Fibroblast of villous mesenchyme (primary cell): Measurements from ENCODE around the gene GOSR2. TPM values are rescaled to one million over a fixed set of nuclear protein-coding genes. Genes with fewer than 3 reads are reported as not detected.

Experiments used
- DNase-seq: peaks from one replicate; pipeline ENCODE4 v3.0.0-alpha.2; 2010; ENCODE audit warnings: low read depth
- H3K4me3 ChIP-seq: 2 replicates; pipeline ENCODE4 v1.5.1; 2011; ENCODE audit warnings: low read depth, mild to moderate bottlenecking, low read length
- total RNA-seq: library from RNA; depleted of rRNA; stranded (reverse); fragments of >200 nt; gene quantifications from 2 replicates; pipeline ENCODE4 v1.2.3, GENCODE V29; 2012
- TF ChIP-seq, protein P1 (sequence below): IDR thresholded peaks from 2 replicates; pipeline ENCODE4 v1.5.1; 2012; ENCODE audit warnings: low read depth, mild to moderate bottlenecking, low read length; ENCODE audit not compliant: insufficient read depth

The GOSR2 gene
- total RNA-seq, 1 donor: 65.6 TPM

DNA sequence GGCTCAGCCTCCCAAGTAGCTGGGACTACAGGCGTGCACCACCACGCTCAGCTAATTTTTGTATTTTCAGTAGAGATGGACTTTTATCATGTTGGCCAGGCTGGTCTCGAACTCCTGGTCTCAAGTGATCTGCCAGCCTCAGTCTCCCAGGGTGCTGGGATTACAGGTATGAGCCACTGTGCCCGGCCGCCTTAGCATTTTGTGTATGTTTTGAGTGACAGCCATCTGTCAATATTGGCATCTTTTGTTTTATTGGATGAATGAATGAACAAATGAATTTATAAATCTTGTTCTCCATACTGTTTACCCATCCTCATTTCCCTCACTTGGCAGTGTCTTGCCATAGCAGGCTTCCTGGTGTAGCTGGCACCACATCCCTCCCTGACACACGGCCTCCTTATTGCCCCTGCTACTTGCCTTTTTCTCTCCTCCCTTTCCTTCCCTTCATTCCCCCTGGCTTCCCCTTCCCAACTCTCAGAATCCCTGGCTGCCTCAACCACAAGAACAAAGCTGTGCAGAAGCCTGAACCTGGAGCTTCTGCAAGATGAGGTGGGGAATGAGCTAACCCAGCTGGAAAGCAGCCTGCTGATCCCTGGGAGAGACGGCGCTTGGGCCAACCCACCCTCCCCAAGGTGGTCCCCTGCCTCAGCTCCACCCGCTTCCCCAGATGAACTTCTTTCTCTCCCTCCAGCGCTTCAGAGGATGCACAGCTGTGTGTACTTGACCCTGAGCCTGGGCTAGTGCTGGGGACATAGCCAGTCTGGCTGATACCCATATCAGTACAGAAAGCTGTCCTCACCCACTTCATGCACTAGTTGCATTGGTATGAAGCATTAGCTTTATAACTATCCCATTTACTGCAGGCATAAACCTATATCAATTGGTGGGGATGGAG lies 37.3 kb upstream of the GOSR2 start:
- TF ChIP-seq, protein P1, sequence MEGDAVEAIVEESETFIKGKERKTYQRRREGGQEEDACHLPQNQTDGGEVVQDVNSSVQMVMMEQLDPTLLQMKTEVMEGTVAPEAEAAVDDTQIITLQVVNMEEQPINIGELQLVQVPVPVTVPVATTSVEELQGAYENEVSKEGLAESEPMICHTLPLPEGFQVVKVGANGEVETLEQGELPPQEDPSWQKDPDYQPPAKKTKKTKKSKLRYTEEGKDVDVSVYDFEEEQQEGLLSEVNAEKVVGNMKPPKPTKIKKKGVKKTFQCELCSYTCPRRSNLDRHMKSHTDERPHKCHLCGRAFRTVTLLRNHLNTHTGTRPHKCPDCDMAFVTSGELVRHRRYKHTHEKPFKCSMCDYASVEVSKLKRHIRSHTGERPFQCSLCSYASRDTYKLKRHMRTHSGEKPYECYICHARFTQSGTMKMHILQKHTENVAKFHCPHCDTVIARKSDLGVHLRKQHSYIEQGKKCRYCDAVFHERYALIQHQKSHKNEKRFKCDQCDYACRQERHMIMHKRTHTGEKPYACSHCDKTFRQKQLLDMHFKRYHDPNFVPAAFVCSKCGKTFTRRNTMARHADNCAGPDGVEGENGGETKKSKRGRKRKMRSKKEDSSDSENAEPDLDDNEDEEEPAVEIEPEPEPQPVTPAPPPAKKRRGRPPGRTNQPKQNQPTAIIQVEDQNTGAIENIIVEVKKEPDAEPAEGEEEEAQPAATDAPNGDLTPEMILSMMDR: no peak
- DNase-seq: no peak

DNA sequence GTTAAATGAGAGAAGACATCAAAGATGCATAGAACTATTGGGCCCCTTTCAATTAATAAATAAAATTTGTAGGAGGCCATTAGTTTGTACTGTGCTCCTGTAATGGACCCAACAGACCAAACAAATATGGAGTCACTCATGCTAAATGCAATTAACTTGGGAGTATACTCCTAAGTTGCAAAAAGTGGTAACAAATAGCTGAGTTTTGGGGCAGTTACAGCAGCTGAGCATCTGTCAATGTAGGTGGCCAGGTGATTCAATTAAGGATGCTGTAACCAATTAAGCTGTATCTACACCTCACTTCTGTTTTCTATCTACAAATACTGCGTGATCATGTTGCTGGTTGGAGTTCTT lies 36.7 kb upstream of the GOSR2 start:
- TF ChIP-seq, protein P1: no peak
- H3K4me3 ChIP-seq: no peak overlapping the region
- DNase-seq: no peak

More for the DNA sequence above, 37.3 kb upstream of the GOSR2 start:
- no peak overlapping the region for H3K4me3 ChIP-seq

DNA sequence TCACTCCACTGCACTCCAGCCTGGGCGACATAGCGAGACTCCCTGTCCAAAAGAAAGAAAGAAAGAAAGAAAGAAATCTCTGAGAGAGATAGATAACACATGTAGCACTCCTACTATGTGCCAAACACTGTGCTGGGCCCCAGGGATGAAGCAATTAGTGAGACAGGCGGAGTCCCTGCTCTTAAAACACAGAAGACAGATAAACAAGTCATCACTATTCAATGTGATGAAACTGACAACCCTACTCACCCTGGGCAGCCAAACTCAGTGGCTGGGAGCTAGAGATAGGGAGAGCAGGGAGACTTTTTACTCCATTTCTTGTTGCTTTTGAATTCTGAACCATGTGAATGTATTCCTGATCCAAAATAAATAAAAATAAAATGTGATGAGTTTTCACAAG lies 35.2 kb upstream of the GOSR2 start:
- H3K4me3 ChIP-seq: no peak overlapping the region
- no peak for DNase-seq
- TF ChIP-seq, protein P1: no peak

DNA sequence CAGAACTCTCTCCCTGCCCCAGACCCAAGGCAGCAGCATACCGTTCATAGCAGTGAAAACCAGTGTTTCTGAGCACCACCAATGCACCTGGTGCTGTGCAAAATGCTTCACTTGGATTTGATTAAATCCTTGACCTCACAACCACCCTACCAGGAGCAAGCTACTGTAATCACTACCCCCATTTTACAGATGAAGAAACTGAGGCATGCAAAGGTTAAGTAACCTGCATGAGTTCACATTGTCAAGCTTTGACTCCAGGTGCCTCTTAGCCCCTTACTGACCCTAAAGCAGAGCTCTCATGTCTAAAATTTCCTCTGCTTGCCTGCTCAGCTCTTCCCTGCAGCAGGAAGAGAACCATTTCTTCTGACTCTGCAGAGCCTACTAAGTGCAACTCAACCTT lies 34.2 kb upstream of the GOSR2 start:
- DNase-seq: no peak
- TF ChIP-seq, protein P1: no peak
- H3K4me3 ChIP-seq: no peak overlapping the region

DNA sequence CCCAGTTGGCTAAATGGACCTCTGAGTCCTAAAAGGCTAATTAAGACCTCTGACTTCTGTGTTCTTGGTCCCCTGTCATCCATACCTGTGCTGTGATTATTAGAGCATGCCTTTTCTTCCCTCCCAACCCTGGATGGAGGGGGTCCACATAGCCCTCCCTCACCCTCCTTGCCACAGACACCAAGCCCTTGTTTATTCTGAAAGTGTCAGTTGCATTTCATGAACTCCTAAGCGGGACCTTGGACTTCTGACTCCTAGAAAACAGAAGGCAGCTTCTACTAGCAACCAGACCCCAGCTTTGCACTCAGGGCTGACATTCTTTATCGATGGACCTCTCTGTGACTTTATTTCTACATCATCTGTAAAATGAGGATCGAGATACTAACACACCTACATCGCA lies 33.4 kb upstream of the GOSR2 start:
- no peak overlapping the region for H3K4me3 ChIP-seq
- DNase-seq: no peak
- TF ChIP-seq, protein P1: no peak

DNA sequence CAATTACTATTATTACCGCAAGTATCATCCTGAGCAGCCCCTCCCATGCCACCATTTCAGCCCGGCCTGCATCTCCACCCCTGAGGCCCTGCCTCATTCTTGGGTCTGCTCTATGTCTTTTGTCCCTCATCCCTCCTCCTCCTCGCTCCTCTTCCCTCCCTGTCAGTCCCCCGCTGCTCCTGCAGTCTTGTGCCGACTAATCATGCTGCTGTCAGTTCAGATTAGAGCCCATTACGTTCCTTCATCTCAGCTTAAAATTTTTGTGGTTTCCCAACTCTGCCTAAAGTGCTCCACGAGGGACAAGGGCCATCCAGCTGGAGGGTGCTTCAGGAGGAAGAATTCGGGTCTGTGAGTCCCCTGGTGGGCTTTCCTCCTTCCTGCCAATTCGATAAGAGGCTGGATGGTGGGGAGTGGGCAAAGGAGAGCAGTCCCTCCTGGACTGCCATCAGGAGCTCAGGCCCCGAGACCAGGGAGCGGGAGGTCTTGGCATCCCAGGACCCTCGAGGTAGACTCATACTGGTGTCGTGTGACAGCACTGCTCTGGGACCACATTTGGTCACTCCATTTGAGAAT lies 32.9 kb upstream of the GOSR2 start:
- DNase-seq: no peak
- TF ChIP-seq, protein P1: no peak
- H3K4me3 ChIP-seq: no peak overlapping the region
